ENCODE measurements around the gene VTI1A. TPM values are rescaled to one million over a fixed set of nuclear protein-coding genes. Genes with fewer than 3 reads are reported as not detected.

The VTI1A gene
- polyA plus RNA-seq, 2 of the 4 experiments (the other 2 are of a cell fraction), result 17.0 to 25.3 TPM

DNA sequence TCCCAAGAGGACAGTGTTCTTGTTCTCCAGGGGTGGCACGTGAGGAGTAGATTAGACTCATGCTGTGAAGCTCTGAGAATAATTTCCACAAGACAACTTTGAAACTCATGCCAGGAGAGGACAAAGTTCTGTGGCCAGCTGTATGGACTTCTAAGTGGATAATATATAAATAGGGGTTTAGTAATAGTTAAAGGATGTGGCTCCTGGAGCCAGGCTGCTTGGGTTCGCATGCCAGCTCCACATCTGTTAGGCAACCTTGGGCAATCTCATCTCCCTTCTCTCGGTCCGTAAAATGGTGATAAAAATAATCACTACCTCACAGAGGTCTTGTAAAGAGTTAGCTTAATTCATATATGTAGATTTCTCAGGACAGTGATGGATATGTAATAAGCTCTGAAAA, 37.3 kb upstream of the VTI1A start:
- TF ChIP-seq, protein P1, sequence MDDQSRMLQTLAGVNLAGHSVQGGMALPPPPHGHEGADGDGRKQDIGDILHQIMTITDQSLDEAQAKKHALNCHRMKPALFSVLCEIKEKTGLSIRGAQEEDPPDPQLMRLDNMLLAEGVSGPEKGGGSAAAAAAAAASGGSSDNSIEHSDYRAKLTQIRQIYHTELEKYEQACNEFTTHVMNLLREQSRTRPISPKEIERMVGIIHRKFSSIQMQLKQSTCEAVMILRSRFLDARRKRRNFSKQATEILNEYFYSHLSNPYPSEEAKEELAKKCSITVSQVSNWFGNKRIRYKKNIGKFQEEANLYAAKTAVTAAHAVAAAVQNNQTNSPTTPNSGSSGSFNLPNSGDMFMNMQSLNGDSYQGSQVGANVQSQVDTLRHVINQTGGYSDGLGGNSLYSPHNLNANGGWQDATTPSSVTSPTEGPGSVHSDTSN (IDR thresholded peaks at IDR 0.05), result no peak
- TF ChIP-seq GATA3 (IDR thresholded peaks at IDR 0.05; ENCODE audit: borderline replicate concordance) (no peak), RNF2 (IDR thresholded peaks at IDR 0.05; ENCODE audit: borderline replicate concordance, low read depth) (no peak), MYC (IDR thresholded peaks at IDR 0.05; ENCODE audit: borderline replicate concordance, low read length) (no peak), KDM1A (IDR thresholded peaks at IDR 0.05; ENCODE audit: low read depth) (no peak), CHD4 (IDR thresholded peaks at IDR 0.05; ENCODE audit: borderline replicate concordance) (no peak), FOSB (CRISPR knock-in tag; IDR thresholded peaks at IDR 0.05) (no peak), FOXS1 (CRISPR knock-in tag; IDR thresholded peaks at IDR 0.05) (no peak), EHF (CRISPR knock-in tag; IDR thresholded peaks at IDR 0.05) (no peak), NR3C1 (IDR thresholded peaks at IDR 0.05) (no peak), TP53 (CRISPR knock-in tag; IDR thresholded peaks at IDR 0.05) (no peak), EP300 (IDR thresholded peaks at IDR 0.05) (no peak), CBX2 (IDR thresholded peaks at IDR 0.05; ENCODE audit: borderline replicate concordance, low read depth) (no peak), KDM5A (IDR thresholded peaks at IDR 0.05) (no peak), MAZ (IDR thresholded peaks at IDR 0.05; ENCODE audit: borderline replicate concordance, low read depth, low read length) (no peak)
- TF ChIP-seq, protein P2, sequence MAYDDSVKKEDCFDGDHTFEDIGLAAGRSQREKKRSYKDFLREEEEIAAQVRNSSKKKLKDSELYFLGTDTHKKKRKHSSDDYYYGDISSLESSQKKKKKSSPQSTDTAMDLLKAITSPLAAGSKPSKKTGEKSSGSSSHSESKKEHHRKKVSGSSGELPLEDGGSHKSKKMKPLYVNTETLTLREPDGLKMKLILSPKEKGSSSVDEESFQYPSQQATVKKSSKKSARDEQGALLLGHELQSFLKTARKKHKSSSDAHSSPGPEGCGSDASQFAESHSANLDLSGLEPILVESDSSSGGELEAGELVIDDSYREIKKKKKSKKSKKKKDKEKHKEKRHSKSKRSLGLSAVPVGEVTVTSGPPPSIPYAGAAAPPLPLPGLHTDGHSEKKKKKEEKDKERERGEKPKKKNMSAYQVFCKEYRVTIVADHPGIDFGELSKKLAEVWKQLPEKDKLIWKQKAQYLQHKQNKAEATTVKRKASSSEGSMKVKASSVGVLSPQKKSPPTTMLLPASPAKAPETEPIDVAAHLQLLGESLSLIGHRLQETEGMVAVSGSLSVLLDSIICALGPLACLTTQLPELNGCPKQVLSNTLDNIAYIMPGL (CRISPR knock-in tag; IDR thresholded peaks at IDR 0.05; ENCODE audit: borderline replicate concordance), result no peak
- TF ChIP-seq, protein P3, sequence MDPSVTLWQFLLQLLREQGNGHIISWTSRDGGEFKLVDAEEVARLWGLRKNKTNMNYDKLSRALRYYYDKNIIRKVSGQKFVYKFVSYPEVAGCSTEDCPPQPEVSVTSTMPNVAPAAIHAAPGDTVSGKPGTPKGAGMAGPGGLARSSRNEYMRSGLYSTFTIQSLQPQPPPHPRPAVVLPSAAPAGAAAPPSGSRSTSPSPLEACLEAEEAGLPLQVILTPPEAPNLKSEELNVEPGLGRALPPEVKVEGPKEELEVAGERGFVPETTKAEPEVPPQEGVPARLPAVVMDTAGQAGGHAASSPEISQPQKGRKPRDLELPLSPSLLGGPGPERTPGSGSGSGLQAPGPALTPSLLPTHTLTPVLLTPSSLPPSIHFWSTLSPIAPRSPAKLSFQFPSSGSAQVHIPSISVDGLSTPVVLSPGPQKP (IDR thresholded peaks at IDR 0.05; ENCODE audit: low read depth, low read length), result no peak
- TF ChIP-seq, protein P4, sequence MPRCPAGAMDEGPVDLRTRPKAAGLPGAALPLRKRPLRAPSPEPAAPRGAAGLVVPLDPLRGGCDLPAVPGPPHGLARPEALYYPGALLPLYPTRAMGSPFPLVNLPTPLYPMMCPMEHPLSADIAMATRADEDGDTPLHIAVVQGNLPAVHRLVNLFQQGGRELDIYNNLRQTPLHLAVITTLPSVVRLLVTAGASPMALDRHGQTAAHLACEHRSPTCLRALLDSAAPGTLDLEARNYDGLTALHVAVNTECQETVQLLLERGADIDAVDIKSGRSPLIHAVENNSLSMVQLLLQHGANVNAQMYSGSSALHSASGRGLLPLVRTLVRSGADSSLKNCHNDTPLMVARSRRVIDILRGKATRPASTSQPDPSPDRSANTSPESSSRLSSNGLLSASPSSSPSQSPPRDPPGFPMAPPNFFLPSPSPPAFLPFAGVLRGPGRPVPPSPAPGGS (IDR thresholded peaks at IDR 0.05), result no peak
- no peak for ATAC-seq
- no peaks in the 10 kb centered on the region for H3K4me1 ChIP-seq
- ChIA-PET POLR2A (no interaction called here), CTCF (interaction anchor here (0.9 to 1.0 kb wide), 2 partner anchors 25 kb away, joined by 3 to 4 read pairs; no protein-coding TSS in a partner anchor)
- FAIRE-seq, result no peak
- DNase-seq (ENCODE audit: low read depth in 1 of 2, low spot score in 1 of 2), result no peak
- 28% methylated on average over 4 of the region's 4 CpGs for WGBS (ENCODE audit: missing lambda C conversion rate)
- no peaks in the 10 kb centered on the region for H3K9me3 ChIP-seq
- H3K4me3 ChIP-seq, result no peak overlapping the region
- no peak overlapping the region for H3K4me2 ChIP-seq
- no peak overlapping the region for H3K27ac ChIP-seq

DNA sequence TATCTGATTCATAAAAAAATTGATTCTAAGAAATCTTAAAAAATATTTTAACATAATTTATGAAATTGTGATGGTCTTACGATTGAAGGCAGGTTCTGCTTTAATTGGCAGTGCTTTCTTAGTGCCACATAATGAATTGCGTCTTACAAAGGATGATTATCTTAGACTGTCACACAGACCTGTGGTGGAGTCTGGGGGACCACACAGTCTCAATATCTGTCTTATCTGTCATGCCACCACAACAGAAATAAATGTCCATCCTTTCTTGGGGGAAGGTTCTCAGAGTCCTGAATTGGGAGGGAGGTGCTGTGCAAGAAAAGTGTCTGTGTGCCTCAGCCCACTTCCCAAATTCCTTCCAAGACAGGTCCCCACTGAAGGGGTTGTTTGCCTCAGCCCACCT, 34.3 kb upstream of the VTI1A start:
- FAIRE-seq (no peak), DNase-seq (ENCODE audit: low read depth in 1 of 2, low spot score in 1 of 2) (no peak), ATAC-seq (no peak)
- Histone ChIP-seq H3K4me3 (no peak overlapping the region), H3K27ac (no peak overlapping the region), H3K4me2 (no peak overlapping the region), H3K4me1 (no peaks in the 10 kb centered on the region), H3K9me3 (no peaks in the 10 kb centered on the region)
- CTCF ChIA-PET, result interaction anchor here (0.8 to 1.5 kb wide), 2 partner anchors 25 to 48 kb away, joined by 3 read pairs; no protein-coding TSS in a partner anchor
- POLR2A ChIA-PET, result no interaction called here
- 74% methylated on average over 2 of the region's 2 CpGs for WGBS (ENCODE audit: missing lambda C conversion rate)
- no peak for TF ChIP-seq NFE2L2 (conservative IDR thresholded peaks at IDR 0.05; ENCODE audit: low read length)
- TF ChIP-seq JUNB (IDR thresholded peaks at IDR 0.05), result no peak
- TF ChIP-seq EHF (CRISPR knock-in tag; IDR thresholded peaks at IDR 0.05), result no peak
- TF ChIP-seq EP300 (IDR thresholded peaks at IDR 0.05), result no peak
- TF ChIP-seq, protein P5, sequence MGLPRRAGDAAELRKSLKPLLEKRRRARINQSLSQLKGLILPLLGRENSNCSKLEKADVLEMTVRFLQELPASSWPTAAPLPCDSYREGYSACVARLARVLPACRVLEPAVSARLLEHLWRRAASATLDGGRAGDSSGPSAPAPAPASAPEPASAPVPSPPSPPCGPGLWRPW (IDR thresholded peaks at IDR 0.05), result no peak
- no peak for TF ChIP-seq CHD2 (IDR thresholded peaks at IDR 0.05; ENCODE audit: low read length, partially characterized antibody)
- TF ChIP-seq NPAS2 (CRISPR knock-in tag; IDR thresholded peaks at IDR 0.05; ENCODE audit: borderline replicate concordance), result no peak
- TF ChIP-seq BHLHE40 (IDR thresholded peaks at IDR 0.05; ENCODE audit: low read depth, low read length), result no peak
- TF ChIP-seq, protein P6, sequence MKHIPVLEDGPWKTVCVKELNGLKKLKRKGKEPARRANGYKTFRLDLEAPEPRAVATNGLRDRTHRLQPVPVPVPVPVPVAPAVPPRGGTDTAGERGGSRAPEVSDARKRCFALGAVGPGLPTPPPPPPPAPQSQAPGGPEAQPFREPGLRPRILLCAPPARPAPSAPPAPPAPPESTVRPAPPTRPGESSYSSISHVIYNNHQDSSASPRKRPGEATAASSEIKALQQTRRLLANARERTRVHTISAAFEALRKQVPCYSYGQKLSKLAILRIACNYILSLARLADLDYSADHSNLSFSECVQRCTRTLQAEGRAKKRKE (CRISPR knock-in tag; IDR thresholded peaks at IDR 0.05; ENCODE audit: low read depth), result no peak
- no peak for TF ChIP-seq SREBF2 (IDR thresholded peaks at IDR 0.05)
- no peak for TF ChIP-seq EHMT2 (IDR thresholded peaks at IDR 0.05; ENCODE audit: low read depth)
- TF ChIP-seq RARB (CRISPR knock-in tag; IDR thresholded peaks at IDR 0.05), result no peak
- TF ChIP-seq GATA3 (IDR thresholded peaks at IDR 0.05; ENCODE audit: borderline replicate concordance), result no peak
- TF ChIP-seq, protein P3 (IDR thresholded peaks at IDR 0.05; ENCODE audit: low read depth, low read length), result no peak
- no peak for TF ChIP-seq MYC (IDR thresholded peaks at IDR 0.05; ENCODE audit: borderline replicate concordance, low read length)
- TF ChIP-seq, protein P1 (IDR thresholded peaks at IDR 0.05), result no peak

Measured in A549 (cell line).